HL-60 (cell line): ENCODE data around the gene JMJD1C.
A peak's percentile ranks its signal among the peaks of the same experiment; 100 is the strongest.

Experiments used
- DNase-seq, 2 experiments: peaks; one replicate each; pipeline ENCODE4 v3.0.0-alpha.2; 2010 to 2020; ENCODE audit warnings: low read depth in 1 of 2, low spot score in 1 of 2
- H3K27ac ChIP-seq: fragments of 250-450 bp; sonication (Bioruptor Pico); replicated peaks from 2 replicates; pipeline ENCODE4 v1.5.1; 2020; ENCODE audit warnings: mild to moderate bottlenecking, moderate library complexity
- H3K27me3 ChIP-seq: fragments of 250-450 bp; sonication (Bioruptor Pico); 2 replicates; pipeline ENCODE4 v1.5.1; 2021; ENCODE audit warnings: mild to moderate bottlenecking, moderate library complexity; ENCODE audit not compliant: insufficient read depth, poor library complexity, severe bottlenecking
- H3K4me3 ChIP-seq: replicated peaks from 2 replicates; pipeline ENCODE4 v1.5.1; 2011; ENCODE audit warnings: mild to moderate bottlenecking, control low read depth, low read length; ENCODE audit not compliant: insufficient read depth
- CTCF ChIP-seq: IDR thresholded peaks from one replicate; pipeline ENCODE4 v1.5.1; 2011; ENCODE audit warnings: low read length, control low read depth, inconsistent platforms; ENCODE audit not compliant: insufficient read depth
- GABPA ChIP-seq: IDR thresholded peaks from 2 replicates; pipeline ENCODE4 v1.6.1; 2012; ENCODE audit warnings: low read depth
- POLR2AphosphoS5 ChIP-seq: IDR thresholded peaks from 2 replicates; pipeline ENCODE4 v1.6.1; 2012; ENCODE audit warnings: low read depth
- REST ChIP-seq: IDR thresholded peaks from 2 replicates; pipeline ENCODE4 v1.6.1; 2012; ENCODE audit warnings: low read depth; ENCODE audit not compliant: insufficient replicate concordance
- SPI1 ChIP-seq: IDR thresholded peaks from 2 replicates; pipeline ENCODE4 v1.6.1; 2012; ENCODE audit warnings: low read depth, mild to moderate bottlenecking, borderline replicate concordance

Gene JMJD1C

DNA sequence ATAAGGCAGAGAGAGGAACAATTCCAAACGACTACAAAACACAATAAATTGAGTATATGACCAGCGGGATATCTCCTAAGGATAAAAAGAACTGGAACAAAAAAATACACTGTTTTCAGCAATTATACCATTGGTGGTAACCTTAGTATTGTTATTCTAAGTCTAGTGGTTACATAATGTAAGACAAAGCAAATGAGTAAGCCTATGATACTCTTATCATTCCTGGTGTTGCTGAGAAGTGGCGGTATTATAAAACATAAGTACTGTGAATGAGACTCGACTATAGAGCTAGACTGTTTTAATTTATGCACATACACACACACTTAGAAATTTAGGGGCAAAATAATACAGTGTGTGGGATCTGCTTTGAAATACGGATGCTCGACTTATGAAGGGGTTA, 225.0 kb downstream of the JMJD1C start:
- no peak overlapping the region for H3K4me3 ChIP-seq
- TF ChIP-seq CTCF = no peak
- no peak for TF ChIP-seq GABPA
- TF ChIP-seq REST = no peak
- TF ChIP-seq SPI1 = no peak
- TF ChIP-seq POLR2AphosphoS5 = no peak
- H3K27me3 ChIP-seq = no peaks in the 10 kb centered on the region
- peak overlapping the region; percentile 65 for H3K27ac ChIP-seq
- no peak for DNase-seq

DNA sequence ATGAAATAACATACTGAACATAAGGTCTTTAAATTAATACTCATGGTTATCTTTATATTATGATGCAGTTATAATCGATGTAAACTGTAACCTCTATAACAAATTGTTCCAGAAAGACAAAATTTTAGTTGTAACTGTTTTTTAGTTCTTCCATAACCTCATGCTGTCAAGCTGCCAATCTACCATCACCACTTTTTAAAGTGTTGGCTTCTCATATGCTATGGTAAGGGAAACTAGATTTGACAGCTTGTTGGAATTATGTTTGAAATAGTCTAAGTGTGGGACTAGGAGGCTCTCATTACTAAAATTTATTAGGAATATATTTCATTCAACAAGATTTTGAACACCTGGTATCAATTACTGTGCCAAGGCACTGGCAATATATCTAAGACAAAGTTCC, 227.3 kb downstream of the JMJD1C start:
- Histone ChIP-seq H3K4me3 (no peak overlapping the region), H3K27ac (peak overlapping the region; percentile 33), H3K27me3 (no peaks in the 10 kb centered on the region)
- TF ChIP-seq GABPA (no peak), SPI1 (no peak), POLR2AphosphoS5 (no peak), REST (no peak), CTCF (no peak)
- DNase-seq = no peak

GRCh38 chr10:63237396-63237795, 228.4 kb downstream of the JMJD1C start:
- DNase-seq = no peak
- H3K27me3 ChIP-seq = no peaks in the 10 kb centered on the region
- no peak overlapping the region for H3K4me3 ChIP-seq
- peak overlapping the region; percentile 85 for H3K27ac ChIP-seq
- TF ChIP-seq GABPA (no peak), REST (no peak), CTCF (no peak), POLR2AphosphoS5 (no peak), SPI1 (no peak)
